Activated naive CD4-positive, alpha-beta T cell treated with anti-CD3 and anti-CD28 coated beads, Interleukin-2, amount 50 U/mL, for 72 hours (primary cell): ENCODE data around the gene RBM23. TPM values are rescaled to one million over a fixed set of nuclear protein-coding genes. Genes with fewer than 3 reads are reported as not detected.
"Not testable (repeated sequence)": the region's sequence is repeated elsewhere in the genome, so short reads cannot be mapped to it uniquely, and the experiment has no call there.

Experiments
- ATAC-seq, 2 donors: fragments of 150-1000 bp; cut with Tn5 transposase; 2 replicates each; pipeline ENCODE4 v1.10.0; 2021; ENCODE audit warnings: mild to moderate bottlenecking in 2 of 2, moderate library complexity in 2 of 2
- DNase-seq, 2 donors: peaks; one replicate each; pipeline ENCODE4 v3.0.0; 2021 to 2022; ENCODE audit warnings: low spot score in 2 of 2
- H3K27ac Mint-ChIP-seq, 2 donors: one replicate each; pipeline ENCODE4 v1.8.0; 2022; ENCODE audit warnings: mild to moderate bottlenecking in 2 of 2, mixed read lengths in 2 of 2
- H3K36me3 Mint-ChIP-seq, 2 donors: one replicate each; pipeline ENCODE4 v1.8.0; 2022; ENCODE audit warnings: mixed read lengths in 2 of 2
- H3K9me3 Mint-ChIP-seq, 2 donors: one replicate each; pipeline ENCODE4 v1.8.0; 2022; ENCODE audit warnings: mixed read lengths in 2 of 2
- total RNA-seq, 2 donors: library from RNA; stranded (reverse); gene quantifications; one replicate each; pipeline ENCODE4 v1.2.3, GENCODE V29; 2022

The RBM23 gene
- total RNA-seq, 2 donors from 2014 or later: 63.5 to 97.7 TPM

DNA sequence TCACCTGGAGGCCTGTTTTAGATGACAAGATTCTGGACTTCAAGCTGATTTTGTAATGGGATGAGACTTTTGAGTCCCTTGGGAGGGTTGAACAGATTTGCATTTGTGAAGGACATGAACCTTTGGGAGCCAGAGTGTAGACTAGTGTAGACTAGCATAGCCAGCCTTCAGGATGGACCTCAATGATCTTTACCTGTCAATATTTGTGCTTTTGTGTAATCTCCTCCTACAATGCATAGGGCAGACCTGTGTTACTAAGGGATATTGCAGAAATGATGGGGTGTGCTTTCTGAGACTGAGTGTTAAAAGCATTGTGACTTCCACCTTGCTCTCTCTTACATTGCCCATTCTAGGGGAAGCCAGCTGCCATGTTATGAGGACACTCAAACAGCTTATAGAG is 57.3 kb downstream of the RBM23 start:
- no peaks in the 10 kb centered on the region for H3K9me3 Mint-ChIP-seq
- no peak for ATAC-seq
- H3K27ac Mint-ChIP-seq: no peak overlapping the region
- peaks cover 4 to 13% of the 10 kb centered on the region in 2 donors for H3K36me3 Mint-ChIP-seq
- DNase-seq: no peak

DNA sequence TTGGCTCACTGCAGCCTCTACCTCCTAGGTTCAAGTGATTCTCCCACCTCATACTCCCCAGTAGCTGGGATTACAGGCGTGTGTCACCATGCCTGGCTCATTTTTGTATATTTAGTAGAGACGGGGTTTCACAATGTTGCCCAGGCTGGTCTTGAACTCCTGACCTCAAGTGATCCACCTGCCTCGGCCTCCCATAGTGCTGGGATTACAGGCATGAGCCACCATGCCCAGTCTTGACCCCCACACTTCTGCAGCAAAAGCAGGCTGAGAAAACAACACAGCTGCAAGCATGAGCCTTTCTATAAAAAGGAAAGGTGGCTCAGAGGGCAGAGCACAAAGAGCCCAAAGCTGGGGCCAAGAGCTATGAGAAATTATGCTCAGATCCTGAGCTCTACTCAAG is 58.6 kb downstream of the RBM23 start:
- peaks cover 4 to 18% of the 10 kb centered on the region in 2 donors for H3K36me3 Mint-ChIP-seq
- not testable (repeated sequence) for ATAC-seq, H3K27ac Mint-ChIP-seq, DNase-seq, H3K9me3 Mint-ChIP-seq

- DNase-seq (no peak), ATAC-seq (no peak)
- Mint-ChIP-seq H3K36me3 (peaks cover 4 to 10% of the 10 kb centered on the region in 2 donors), H3K27ac (no peak overlapping the region), H3K9me3 (no peaks in the 10 kb centered on the region)
Observed at GRCh38 chr14:22856428-22856827, 62.5 kb downstream of the RBM23 start.

GRCh38 chr14:22854963-22855724 is 63.8 kb downstream of the RBM23 start:
- DNase-seq (peak in 1 of 2 donors; percentile 47), ATAC-seq (peak; percentile 11 to 57)
- Mint-ChIP-seq H3K9me3 (no peaks in the 10 kb centered on the region), H3K36me3 (peaks cover 0 to 5% of the 10 kb centered on the region in 2 donors), H3K27ac (no peak overlapping the region)

DNA sequence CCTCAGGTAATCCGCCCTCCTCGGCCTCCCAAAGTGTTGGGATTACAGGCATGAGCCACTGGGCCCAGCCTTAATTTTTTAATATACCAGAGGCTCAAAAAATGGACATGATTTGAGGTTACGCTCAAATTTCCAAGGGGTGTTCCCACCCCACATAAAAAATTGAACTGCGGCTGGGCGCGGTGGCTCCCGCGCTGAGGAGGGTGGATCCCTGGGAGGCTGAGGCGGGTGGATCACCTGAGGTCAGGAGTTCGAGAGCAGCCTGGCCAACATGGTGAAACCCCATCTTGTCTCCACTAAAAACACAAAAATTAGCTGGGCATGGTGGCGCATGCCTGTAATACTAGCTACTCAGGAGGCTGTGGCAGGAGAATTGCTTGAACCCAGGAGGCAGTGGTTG is 64.7 kb downstream of the RBM23 start:
- not testable (repeated sequence) for H3K27ac Mint-ChIP-seq, DNase-seq, H3K36me3 Mint-ChIP-seq, H3K9me3 Mint-ChIP-seq, ATAC-seq

GRCh38 chr14:22852940-22853767 is 65.8 kb downstream of the RBM23 start:
- H3K36me3 Mint-ChIP-seq: peaks cover 0 to 5% of the 10 kb centered on the region in 2 donors
- ATAC-seq (peak; percentile 61 to 85), DNase-seq (peak; percentile 86 to 99)
- no peaks in the 10 kb centered on the region for H3K9me3 Mint-ChIP-seq
- peak overlapping the region in 1 of 2 donors; percentile 82 for H3K27ac Mint-ChIP-seq

DNA sequence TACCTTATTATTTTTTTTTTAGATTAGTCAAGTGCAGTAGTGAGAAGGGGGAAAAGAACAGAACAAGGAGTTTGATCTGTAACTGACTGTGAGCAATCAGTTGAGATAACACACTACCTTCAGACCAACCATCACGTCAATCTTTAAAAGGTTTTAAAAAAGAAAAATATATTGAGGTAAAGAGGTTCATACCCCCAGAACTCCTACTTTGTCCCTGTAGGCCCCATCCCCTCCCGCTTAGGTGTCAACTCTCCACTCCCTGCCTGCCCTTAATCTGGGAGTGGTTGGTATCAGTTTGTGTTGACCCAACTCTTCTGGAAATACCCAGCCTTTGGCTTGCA is 66.4 kb downstream of the RBM23 start:
- DNase-seq: no peak
- Mint-ChIP-seq H3K9me3 (no peaks in the 10 kb centered on the region), H3K36me3 (peaks cover 0 to 5% of the 10 kb centered on the region in 2 donors), H3K27ac (peak overlapping the region in 1 of 2 donors; percentile 82)
- no peak for ATAC-seq

DNA sequence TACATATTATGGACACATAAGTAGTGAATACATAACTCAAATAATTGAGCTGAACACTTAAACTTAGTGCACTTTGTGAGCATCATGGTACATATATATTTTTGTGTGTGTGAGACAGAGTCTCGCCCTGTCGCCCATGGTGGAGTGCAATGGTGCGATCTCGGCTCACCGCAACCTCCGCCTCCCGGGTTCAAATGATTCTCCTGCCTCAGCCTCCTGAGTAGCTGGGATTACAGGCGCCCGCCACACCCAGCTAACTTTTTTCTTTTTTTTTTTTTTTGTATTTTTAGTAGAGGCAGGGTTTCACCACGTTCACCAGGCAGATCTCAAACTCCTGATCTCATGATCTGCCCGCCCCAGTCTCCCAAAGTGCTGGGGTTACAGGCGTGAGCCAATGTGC is 66.8 kb downstream of the RBM23 start:
- not testable (repeated sequence) for ATAC-seq

GRCh38 chr14:22850944-22851764 is 67.8 kb downstream of the RBM23 start:
- DNase-seq (peak in 1 of 2 donors; percentile 86), ATAC-seq (peak; percentile 42 to 92)
- Mint-ChIP-seq H3K9me3 (no peaks in the 10 kb centered on the region), H3K27ac (peak overlapping the region in 1 of 2 donors; percentile 83), H3K36me3 (peaks cover 0 to 2% of the 10 kb centered on the region in 2 donors)

More for the DNA sequence above, 66.8 kb downstream of the RBM23 start:
- H3K27ac Mint-ChIP-seq, H3K36me3 Mint-ChIP-seq, DNase-seq, H3K9me3 Mint-ChIP-seq: not testable (repeated sequence)

DNA sequence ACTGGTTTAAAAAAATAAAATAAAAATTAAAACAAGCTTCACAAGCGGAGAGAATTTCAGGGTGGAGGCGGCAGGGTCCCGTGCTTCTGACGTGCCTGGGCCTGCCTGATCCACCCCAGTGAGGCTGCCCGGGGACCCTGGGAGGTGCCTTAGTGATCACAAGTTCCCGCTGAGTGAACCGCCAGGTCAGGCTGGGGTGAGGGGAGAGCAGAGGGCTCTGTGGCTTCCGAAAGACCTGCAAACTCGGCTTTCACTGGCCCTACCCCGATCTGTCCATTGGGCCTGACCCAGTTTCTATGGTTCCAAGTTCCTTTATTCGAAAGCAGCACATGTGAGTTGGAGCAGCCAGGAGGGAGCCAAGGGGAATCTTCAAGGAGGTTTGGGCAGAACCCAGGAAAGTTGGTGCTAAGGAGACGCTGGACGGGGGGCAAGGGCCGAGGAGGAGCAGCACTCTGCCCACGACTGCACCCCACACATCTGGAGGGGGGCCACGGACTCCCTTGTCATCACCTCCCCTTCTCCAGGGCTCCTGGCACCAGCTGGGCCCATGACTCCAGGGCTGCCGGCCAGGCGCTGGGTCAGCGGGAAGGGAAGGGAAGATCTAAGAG is 69.6 kb downstream of the RBM23 start:
- peak overlapping the region in 1 of 2 donors; percentile 50 for H3K27ac Mint-ChIP-seq
- no peak for DNase-seq
- H3K9me3 Mint-ChIP-seq: no peaks in the 10 kb centered on the region
- no peak for ATAC-seq
- no peaks in the 10 kb centered on the region for H3K36me3 Mint-ChIP-seq

- no peaks in the 10 kb centered on the region for H3K36me3 Mint-ChIP-seq
- DNase-seq: peak in 1 of 2 donors; percentile 44
Observed at GRCh38 chr14:22848351-22849164, 70.4 kb downstream of the RBM23 start.

GRCh38 chr14:22847661-22848341 is 71.1 kb downstream of the RBM23 start:
- ATAC-seq: no peak
- Mint-ChIP-seq H3K36me3 (no peaks in the 10 kb centered on the region), H3K9me3 (no peaks in the 10 kb centered on the region), H3K27ac (no peak overlapping the region)
- DNase-seq: peak in 1 of 2 donors; percentile 46

More at GRCh38 chr14:22848351-22849164, 70.4 kb downstream of the RBM23 start:
- ATAC-seq: no peak
- H3K27ac Mint-ChIP-seq: peak overlapping the region in 1 of 2 donors; percentile 50
- no peaks in the 10 kb centered on the region for H3K9me3 Mint-ChIP-seq

- peak in 1 of 2 donors; percentile 49 for DNase-seq
- Mint-ChIP-seq H3K27ac (peak overlapping the region in 1 of 2 donors; percentile 22), H3K36me3 (no peaks in the 10 kb centered on the region), H3K9me3 (no peaks in the 10 kb centered on the region)
- no peak for ATAC-seq
Observed at GRCh38 chr14:22846811-22847307, 72.1 kb downstream of the RBM23 start.

DNA sequence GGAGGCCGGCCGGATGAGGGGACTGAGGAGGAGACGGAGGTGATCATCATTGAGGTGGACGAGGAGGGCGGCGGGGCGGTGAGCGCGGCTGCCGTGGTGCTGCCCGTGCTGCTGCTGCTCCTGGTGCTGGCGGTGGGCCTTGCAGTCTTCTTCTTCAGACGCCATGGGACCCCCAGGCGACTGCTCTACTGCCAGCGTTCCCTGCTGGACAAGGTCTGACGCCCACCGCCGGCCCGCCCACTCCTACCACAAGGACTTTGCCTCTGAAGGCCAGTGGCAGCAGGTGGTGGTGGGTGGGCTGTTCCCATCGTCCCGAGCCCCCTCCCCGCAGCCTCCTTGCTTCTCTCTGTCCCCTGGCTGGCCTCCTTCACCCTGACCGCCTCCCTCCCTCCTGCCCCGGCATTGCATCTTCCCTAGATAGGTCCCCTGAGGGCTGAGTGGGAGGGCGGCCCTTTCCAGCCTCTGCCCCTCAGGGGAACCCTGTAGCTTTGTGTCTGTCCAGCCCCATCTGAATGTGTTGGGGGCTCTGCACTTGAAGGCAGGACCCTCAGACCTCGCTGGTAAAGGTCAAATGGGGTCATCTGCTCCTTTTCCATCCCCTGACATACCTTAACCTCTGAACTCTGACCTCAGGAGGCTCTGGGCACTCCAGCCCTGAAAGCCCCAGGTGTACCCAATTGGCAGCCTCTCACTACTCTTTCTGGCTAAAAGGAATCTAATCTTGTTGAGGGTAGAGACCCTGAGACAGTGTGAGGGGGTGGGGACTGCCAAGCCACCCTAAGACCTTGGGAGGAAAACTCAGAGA is 72.9 kb downstream of the RBM23 start:
- Mint-ChIP-seq H3K9me3 (no peaks in the 10 kb centered on the region), H3K27ac (peak overlapping the region in 1 of 2 donors; percentile 22), H3K36me3 (no peaks in the 10 kb centered on the region)
- no peak for ATAC-seq
- DNase-seq: peak in 1 of 2 donors; percentile 47
